HUES48 (cell line): Measurements from ENCODE around the gene ZBED2.

Experiments
- H3K27ac ChIP-seq: one replicate; pipeline ENCODE4 v1.7.0; 2013; ENCODE audit warnings: low read depth, low read length, inconsistent platforms
- H3K27me3 ChIP-seq: 2 replicates; pipeline ENCODE4 v1.6.1; 2013; ENCODE audit warnings: mild to moderate bottlenecking, low read length; ENCODE audit not compliant: control insufficient read depth, insufficient read depth
- H3K36me3 ChIP-seq: 2 replicates; pipeline ENCODE4 v1.6.1; 2013; ENCODE audit warnings: low read length; ENCODE audit not compliant: control insufficient read depth, insufficient read depth
- H3K4me1 ChIP-seq: 2 replicates; pipeline ENCODE4 v1.6.1; 2013; ENCODE audit warnings: mild to moderate bottlenecking, low read length; ENCODE audit not compliant: control insufficient read depth, insufficient read depth
- H3K4me3 ChIP-seq: 2 replicates; pipeline ENCODE4 v1.5.1; 2013; ENCODE audit warnings: mild to moderate bottlenecking, low read depth, low read length
- H3K9ac ChIP-seq: 2 replicates; pipeline ENCODE4 v1.6.1; 2013; ENCODE audit warnings: mild to moderate bottlenecking, low read depth, low read length, moderate library complexity
- H3K9me3 ChIP-seq: 2 replicates; pipeline ENCODE4 v1.6.1; 2013; ENCODE audit warnings: low read length; ENCODE audit not compliant: control insufficient read depth, insufficient read depth

ZBED2 gene

DNA sequence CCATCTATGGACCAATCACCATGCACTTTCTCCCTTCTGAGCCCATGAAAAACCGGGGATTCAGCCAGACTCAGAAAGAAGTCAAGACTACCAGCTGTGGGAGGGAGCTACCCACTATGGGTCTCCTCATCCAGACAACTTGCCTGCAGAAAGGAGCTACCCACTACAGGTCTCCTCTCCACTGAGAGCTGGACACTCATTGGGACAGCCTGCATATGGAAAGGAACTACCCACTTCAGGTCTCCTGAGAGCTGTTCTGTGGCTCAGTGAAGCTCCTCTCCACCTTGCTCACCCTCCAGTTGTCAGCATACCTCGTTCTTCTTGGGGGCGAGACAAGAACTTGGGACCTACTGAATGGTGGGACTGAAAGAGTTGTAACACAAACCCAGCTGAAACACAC, 22.3 kb upstream of the ZBED2 start:
- H3K27me3 ChIP-seq: no peaks in the 10 kb centered on the region
- H3K4me1 ChIP-seq: no peaks in the 10 kb centered on the region
- peaks cover 9% of the 10 kb centered on the region; the same call in 1 of the 2 replicates for H3K9me3 ChIP-seq
- H3K36me3 ChIP-seq: no peaks in the 10 kb centered on the region
- H3K9ac ChIP-seq: no peak overlapping the region
- no peak overlapping the region for H3K27ac ChIP-seq
- H3K4me3 ChIP-seq: no peak overlapping the region

DNA sequence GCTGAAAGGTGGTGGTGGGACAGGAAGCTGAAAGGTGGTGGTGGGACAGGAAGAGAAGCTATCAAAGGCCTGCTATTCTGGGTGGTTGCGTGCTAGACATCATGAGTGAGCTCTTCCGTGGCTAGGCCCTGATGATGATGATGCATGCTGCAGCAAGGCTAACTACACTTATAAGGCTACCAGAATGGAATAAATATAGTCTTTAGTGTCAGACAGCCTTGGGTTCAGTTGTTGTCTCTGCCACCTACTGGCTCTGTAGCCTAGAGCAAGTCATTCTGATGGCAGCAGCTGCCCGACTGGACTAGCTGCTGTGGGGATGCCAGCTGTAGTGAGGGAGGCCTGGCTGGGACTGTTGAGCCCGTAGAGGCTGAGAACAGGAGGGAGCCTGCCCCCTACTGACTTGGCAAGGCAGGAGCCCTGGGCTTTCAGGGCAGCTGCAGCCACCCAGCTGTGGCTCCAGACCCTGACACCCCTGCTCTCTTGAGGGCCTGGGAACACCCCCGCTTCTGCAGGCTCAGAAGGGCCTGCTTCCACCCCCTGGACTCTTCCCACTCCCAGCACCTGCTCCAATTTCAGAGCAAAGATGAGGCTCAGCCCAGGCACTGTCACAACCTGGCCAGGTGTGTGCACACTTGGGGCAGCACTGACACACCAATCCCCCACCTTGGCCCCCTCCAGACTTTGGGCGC, 21.4 kb upstream of the ZBED2 start:
- no peak overlapping the region for H3K27ac ChIP-seq
- no peaks in the 10 kb centered on the region for H3K4me1 ChIP-seq
- H3K27me3 ChIP-seq: no peaks in the 10 kb centered on the region
- H3K9ac ChIP-seq: no peak overlapping the region
- no peak overlapping the region for H3K4me3 ChIP-seq
- H3K36me3 ChIP-seq: no peaks in the 10 kb centered on the region
- H3K9me3 ChIP-seq: peaks cover 9% of the 10 kb centered on the region; the same call in 1 of the 2 replicates

DNA sequence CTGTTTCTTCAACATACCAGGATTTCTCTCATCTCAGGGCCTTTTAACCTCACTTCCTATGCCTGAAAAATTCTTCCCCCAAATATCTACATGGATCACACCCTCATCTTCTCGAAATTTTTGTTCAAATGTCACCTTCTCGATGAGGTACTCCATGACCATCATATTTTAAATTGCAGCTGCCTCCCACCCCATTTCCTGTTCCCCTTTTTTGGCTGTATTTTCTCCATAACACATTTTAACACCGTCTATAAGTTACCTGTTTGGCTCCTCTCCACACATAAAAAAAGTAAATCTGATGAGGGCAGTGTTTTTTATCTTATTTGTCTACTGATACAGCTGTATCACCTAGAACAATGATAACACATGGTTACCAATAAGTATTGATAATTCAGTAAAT, 20.7 kb upstream of the ZBED2 start:
- Histone ChIP-seq H3K27ac (no peak overlapping the region), H3K27me3 (no peaks in the 10 kb centered on the region), H3K9me3 (peaks cover 9% of the 10 kb centered on the region; the same call in 1 of the 2 replicates), H3K4me1 (no peaks in the 10 kb centered on the region), H3K4me3 (no peak overlapping the region), H3K36me3 (no peaks in the 10 kb centered on the region), H3K9ac (no peak overlapping the region)

DNA sequence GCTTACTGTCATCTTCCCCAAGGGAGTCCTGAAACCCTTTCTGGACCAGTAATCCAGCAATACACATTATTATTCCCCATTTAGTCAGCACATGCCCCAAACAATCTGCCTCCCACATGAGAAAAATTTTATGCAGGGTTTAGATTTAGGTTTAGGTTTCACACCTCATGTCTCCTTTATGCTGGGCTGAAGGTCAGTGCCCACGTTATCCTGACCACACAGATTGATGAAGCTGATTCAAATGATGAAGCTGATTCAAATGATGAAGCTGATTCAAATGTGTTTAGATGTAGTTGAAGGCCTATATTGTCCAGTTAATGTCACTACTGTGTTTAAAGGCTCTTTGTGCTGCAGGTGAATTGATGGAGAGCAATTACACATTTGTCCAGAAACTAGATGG, 18.1 kb upstream of the ZBED2 start:
- no peaks in the 10 kb centered on the region for H3K27me3 ChIP-seq
- no peak overlapping the region for H3K4me3 ChIP-seq
- peaks cover 9% of the 10 kb centered on the region; the same call in 1 of the 2 replicates for H3K9me3 ChIP-seq
- H3K27ac ChIP-seq: no peak overlapping the region
- no peaks in the 10 kb centered on the region for H3K4me1 ChIP-seq
- H3K9ac ChIP-seq: no peak overlapping the region
- H3K36me3 ChIP-seq: no peaks in the 10 kb centered on the region

DNA sequence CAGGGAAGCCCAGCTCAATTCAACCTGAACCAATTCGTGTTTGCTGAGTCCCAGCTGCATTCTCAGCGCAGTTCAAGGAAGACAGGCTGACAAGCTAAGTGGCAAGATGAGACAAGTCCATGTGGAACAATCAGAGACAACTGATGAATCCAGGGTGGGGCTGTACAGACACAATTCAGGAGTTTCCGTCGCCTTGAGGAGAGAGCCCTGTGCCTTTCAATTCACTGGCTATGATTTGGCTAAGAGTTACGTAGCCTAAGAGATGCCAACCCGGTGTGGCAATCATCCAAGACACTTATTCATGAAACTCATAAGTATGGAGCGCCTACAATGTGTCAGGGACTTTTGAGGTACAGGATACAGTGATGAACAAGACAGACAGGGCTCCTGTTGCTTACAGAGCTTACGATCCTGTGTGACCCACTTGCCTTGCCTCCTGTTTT, 15.5 kb upstream of the ZBED2 start:
- no peak overlapping the region for H3K27ac ChIP-seq
- no peak overlapping the region for H3K9ac ChIP-seq
- H3K36me3 ChIP-seq: no peaks in the 10 kb centered on the region
- no peaks in the 10 kb centered on the region for H3K27me3 ChIP-seq
- H3K4me1 ChIP-seq: no peaks in the 10 kb centered on the region
- H3K9me3 ChIP-seq: no peaks in the 10 kb centered on the region
- H3K4me3 ChIP-seq: no peak overlapping the region

DNA sequence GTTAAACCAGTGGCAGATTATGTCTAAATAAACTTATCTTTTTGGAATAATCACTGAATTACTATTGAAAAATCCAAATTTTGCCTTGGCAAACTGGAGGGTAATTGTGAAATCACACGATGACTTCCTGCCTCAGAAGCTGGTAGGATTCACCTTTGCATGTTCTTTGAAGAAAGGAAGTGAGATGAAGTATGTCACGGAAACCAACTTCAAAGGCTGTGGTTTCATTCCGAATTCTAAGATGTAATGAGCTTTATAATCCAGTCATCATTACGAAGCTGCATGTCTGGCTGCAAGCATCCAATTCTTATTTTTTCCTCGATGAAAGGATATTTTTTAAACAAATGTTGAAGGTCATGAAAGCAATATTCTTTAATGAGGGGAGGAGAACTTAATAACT, 15.0 kb upstream of the ZBED2 start:
- no peaks in the 10 kb centered on the region for H3K9me3 ChIP-seq
- H3K27me3 ChIP-seq: no peaks in the 10 kb centered on the region
- no peaks in the 10 kb centered on the region for H3K4me1 ChIP-seq
- no peak overlapping the region for H3K4me3 ChIP-seq
- no peaks in the 10 kb centered on the region for H3K36me3 ChIP-seq
- H3K27ac ChIP-seq: no peak overlapping the region
- no peak overlapping the region for H3K9ac ChIP-seq

DNA sequence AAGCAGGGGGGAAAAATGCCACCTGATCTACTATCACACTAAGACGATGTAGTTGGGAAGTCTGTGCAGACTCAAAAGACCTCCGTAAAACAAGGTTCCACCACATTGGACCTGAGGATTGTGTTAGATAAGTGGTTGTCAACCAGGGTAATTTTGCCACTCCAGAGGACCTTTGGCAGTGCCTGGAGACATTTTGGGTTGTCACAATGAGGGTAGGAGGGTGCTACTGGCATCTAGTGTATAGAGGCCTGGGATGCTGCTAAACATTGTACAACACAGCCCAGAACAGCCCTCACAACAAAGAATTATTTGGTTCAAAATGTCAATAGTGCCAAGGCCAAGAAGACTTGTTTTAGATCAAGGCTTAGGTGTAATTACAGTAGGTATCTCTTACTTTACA, 14.6 kb upstream of the ZBED2 start:
- Histone ChIP-seq H3K4me3 (no peak overlapping the region), H3K27me3 (no peaks in the 10 kb centered on the region), H3K27ac (no peak overlapping the region), H3K9ac (no peak overlapping the region), H3K4me1 (no peaks in the 10 kb centered on the region), H3K9me3 (no peaks in the 10 kb centered on the region), H3K36me3 (no peaks in the 10 kb centered on the region)

DNA sequence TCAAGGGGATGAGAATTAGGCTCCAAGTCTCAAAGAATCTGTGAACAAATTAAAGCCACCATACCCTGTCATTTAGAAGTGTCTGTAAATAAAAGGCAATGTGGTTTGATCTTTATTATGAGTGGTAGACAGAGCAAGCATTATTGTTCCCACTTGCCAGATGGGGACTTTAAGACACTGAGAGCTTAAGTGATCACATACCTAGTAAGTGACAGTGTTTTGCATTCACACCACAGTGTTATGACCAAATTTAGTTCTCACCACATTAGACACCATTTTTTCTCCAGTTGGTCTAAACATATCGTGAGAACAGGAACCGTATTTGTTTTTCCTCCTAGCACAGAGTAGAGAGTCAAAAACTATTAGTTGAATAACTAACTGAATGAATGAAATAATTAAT, 13.2 kb upstream of the ZBED2 start:
- no peaks in the 10 kb centered on the region for H3K36me3 ChIP-seq

DNA sequence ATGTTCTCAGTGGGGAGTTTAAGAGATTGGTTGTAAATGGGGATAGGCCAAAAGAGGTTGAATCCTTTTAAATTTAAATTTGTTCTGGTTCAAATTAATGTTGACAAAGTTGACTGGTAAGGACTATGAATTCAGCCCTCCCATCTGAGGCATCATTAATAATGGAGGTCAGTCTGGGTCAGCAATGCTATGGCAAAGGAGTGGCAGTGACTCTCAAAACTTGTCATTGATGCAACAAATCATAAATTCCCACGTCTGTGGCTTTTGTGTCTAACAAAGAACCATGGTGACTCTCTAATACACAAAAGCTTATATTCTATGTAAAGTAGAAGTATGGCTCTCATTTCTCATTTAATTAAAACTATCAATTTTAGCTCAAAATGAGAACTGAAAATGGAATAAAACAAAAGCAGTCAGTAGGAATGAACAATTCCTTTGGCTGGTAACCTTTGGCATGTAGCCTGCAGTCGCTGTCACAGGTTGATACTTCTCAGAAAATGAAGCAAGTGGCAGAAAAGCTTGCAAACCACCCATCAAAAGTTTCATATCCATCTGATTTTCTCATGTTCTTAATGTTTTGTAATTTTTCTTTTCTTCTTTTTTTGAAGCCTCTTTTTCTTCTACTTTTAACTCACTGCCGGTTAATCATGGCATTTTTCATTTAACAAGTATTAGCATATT, 12.2 kb upstream of the ZBED2 start:
- H3K27me3 ChIP-seq: no peaks in the 10 kb centered on the region
- H3K9ac ChIP-seq: no peak overlapping the region
- no peak overlapping the region for H3K4me3 ChIP-seq
- H3K27ac ChIP-seq: no peak overlapping the region
- H3K9me3 ChIP-seq: no peaks in the 10 kb centered on the region
- H3K4me1 ChIP-seq: no peaks in the 10 kb centered on the region
- no peaks in the 10 kb centered on the region for H3K36me3 ChIP-seq

More for the DNA sequence above, 13.2 kb upstream of the ZBED2 start:
- Histone ChIP-seq H3K4me1 (no peaks in the 10 kb centered on the region), H3K9me3 (no peaks in the 10 kb centered on the region), H3K9ac (no peak overlapping the region), H3K27me3 (no peaks in the 10 kb centered on the region), H3K4me3 (no peak overlapping the region), H3K27ac (no peak overlapping the region)

DNA sequence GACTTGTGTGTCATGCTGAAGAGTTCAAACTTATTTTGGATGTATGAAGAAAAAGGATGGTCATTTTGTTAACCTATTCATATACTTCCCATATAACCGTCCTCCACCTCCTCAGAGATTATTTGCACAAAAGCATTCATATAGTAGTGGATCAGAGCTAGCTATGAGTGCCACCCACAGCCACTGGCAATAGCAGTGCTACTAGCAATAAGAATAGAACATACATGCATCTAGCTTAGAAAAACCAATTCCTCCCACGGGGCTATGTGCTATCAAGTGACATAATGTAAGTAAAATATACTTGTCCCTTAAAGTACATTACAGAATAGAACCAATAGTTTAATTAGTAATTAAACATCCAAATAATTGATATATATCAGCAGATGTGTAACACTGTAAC, 10.3 kb upstream of the ZBED2 start:
- H3K27ac ChIP-seq: no peak overlapping the region
- H3K9ac ChIP-seq: no peak overlapping the region
- H3K27me3 ChIP-seq: no peaks in the 10 kb centered on the region
- H3K36me3 ChIP-seq: no peaks in the 10 kb centered on the region
- no peaks in the 10 kb centered on the region for H3K4me1 ChIP-seq
- H3K4me3 ChIP-seq: no peak overlapping the region
- H3K9me3 ChIP-seq: no peaks in the 10 kb centered on the region

DNA sequence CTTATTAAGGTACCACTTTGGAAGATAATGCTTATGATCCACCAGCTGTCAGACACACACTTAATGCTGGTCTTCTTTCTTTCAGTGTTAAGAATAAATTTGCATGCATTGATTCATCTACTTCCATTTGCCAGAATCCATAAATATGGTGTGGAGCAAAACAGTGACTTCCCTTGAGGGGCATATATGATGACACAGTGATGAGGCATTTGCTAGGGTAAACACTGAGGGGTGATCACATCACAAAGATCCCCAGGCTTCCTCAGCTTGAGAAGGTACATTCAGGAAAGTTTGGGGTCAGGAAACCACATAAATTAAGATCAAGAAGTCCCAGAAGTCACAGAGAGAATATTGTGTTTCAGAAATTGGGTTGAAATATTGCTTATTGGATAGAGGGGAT, 9.9 kb upstream of the ZBED2 start:
- H3K27me3 ChIP-seq: no peaks in the 10 kb centered on the region
- H3K9ac ChIP-seq: no peak overlapping the region
- no peaks in the 10 kb centered on the region for H3K36me3 ChIP-seq
- no peak overlapping the region for H3K4me3 ChIP-seq
- no peak overlapping the region for H3K27ac ChIP-seq
- no peaks in the 10 kb centered on the region for H3K9me3 ChIP-seq
- no peaks in the 10 kb centered on the region for H3K4me1 ChIP-seq
